KMS-11 (cell line): Measurements from ENCODE around the gene OR8S1.
"Not testable (repeated sequence)": the region's sequence is repeated elsewhere in the genome, so short reads cannot be mapped to it uniquely, and the experiment has no call there.

ENCODE experiments used
- H2AFZ ChIP-seq: fragments of 200-600 bp; sonication (generic); 2 replicates; pipeline ENCODE4 v1.6.1; 2016; ENCODE audit warnings: antibody characterized with exemption, mixed run types, low read depth
- H3K27ac ChIP-seq: fragments of 200-600 bp; sonication (generic); 2 replicates; pipeline ENCODE4 v1.6.1; 2016; ENCODE audit warnings: mild to moderate bottlenecking, mixed run types
- H3K27me3 ChIP-seq: fragments of 200-600 bp; sonication (generic); 2 replicates; pipeline ENCODE4 v1.6.1; 2017; ENCODE audit warnings: mild to moderate bottlenecking, low read depth, mixed run types, moderate library complexity; ENCODE audit not compliant: insufficient read depth
- H3K36me3 ChIP-seq: fragments of 200-600 bp; sonication (generic); 2 replicates; pipeline ENCODE4 v1.6.1; 2017; ENCODE audit warnings: mild to moderate bottlenecking, mixed run types; ENCODE audit not compliant: insufficient read depth
- H3K4me1 ChIP-seq: fragments of 200-600 bp; sonication (generic); 2 replicates; pipeline ENCODE4 v1.6.1; 2016; ENCODE audit warnings: mild to moderate bottlenecking, low read depth, mixed run types; ENCODE audit not compliant: poor library complexity, severe bottlenecking
- H3K4me2 ChIP-seq: fragments of 200-600 bp; sonication (generic); 2 replicates; pipeline ENCODE4 v1.7.0; 2016; ENCODE audit warnings: mild to moderate bottlenecking, mixed run types
- H3K4me3 ChIP-seq: fragments of 200-600 bp; sonication (generic); IDR thresholded peaks from 2 replicates; pipeline ENCODE4 v1.6.1; 2017; ENCODE audit warnings: low read depth, low read length, mixed read lengths; ENCODE audit not compliant: insufficient read depth
- H3K79me2 ChIP-seq: fragments of 200-600 bp; sonication (generic); 2 replicates; pipeline ENCODE4 v1.6.1; 2016; ENCODE audit warnings: low read depth, mixed run types; ENCODE audit not compliant: insufficient read depth
- H3K9ac ChIP-seq: fragments of 200-600 bp; sonication (generic); 2 replicates; pipeline ENCODE4 v1.6.1; 2016; ENCODE audit warnings: mild to moderate bottlenecking, mixed run types
- H4K20me1 ChIP-seq: fragments of 200-600 bp; sonication (generic); 2 replicates; pipeline ENCODE4 v1.6.1; 2016; ENCODE audit warnings: mild to moderate bottlenecking, mixed run types; ENCODE audit not compliant: insufficient read depth
- CTCF ChIP-seq: fragments of 200-600 bp; sonication (generic); conservative IDR thresholded peaks from 2 replicates; pipeline ENCODE4 v1.6.1; 2017; ENCODE audit warnings: low read depth, mild to moderate bottlenecking, antibody characterized with exemption, low read length, moderate library complexity, mixed read lengths

The OR8S1 gene

GRCh38 chr12:48532601-48533000, 7.2 kb downstream of the OR8S1 start:
- Histone ChIP-seq H3K27me3 (no peaks in the 10 kb centered on the region), H3K4me2 (no peak overlapping the region), H3K4me1 (no peaks in the 10 kb centered on the region), H3K36me3 (no peaks in the 10 kb centered on the region), H3K27ac (no peak overlapping the region), H2AFZ (no peak overlapping the region), H4K20me1 (no peaks in the 10 kb centered on the region), H3K4me3 (no peak overlapping the region), H3K79me2 (no peaks in the 10 kb centered on the region), H3K9ac (no peak overlapping the region)
- no peak for TF ChIP-seq CTCF

GRCh38 chr12:48536602-48537001, 11.2 kb downstream of the OR8S1 start:
- Histone ChIP-seq H3K4me1 (peaks cover 18% of the 10 kb centered on the region), H3K79me2 (no peaks in the 10 kb centered on the region), H3K27ac (no peak overlapping the region), H3K27me3 (no peaks in the 10 kb centered on the region), H4K20me1 (no peaks in the 10 kb centered on the region), H3K36me3 (no peaks in the 10 kb centered on the region), H2AFZ (no peak overlapping the region), H3K9ac (no peak overlapping the region), H3K4me2 (no peak overlapping the region), H3K4me3 (no peak overlapping the region)
- no peak for TF ChIP-seq CTCF

- Histone ChIP-seq H3K4me1 (peaks cover 18% of the 10 kb centered on the region), H3K36me3 (no peaks in the 10 kb centered on the region), H3K4me3 (no peak overlapping the region), H3K9ac (no peak overlapping the region), H3K27me3 (no peaks in the 10 kb centered on the region), H3K4me2 (no peak overlapping the region), H3K27ac (no peak overlapping the region), H2AFZ (no peak overlapping the region), H4K20me1 (no peaks in the 10 kb centered on the region), H3K79me2 (no peaks in the 10 kb centered on the region)
- TF ChIP-seq CTCF: peak; percentile 68
These were observed 17.0 kb downstream of the OR8S1 start for GRCh38 chr12:48542300-48542928.

- H4K20me1 ChIP-seq: no peaks in the 10 kb centered on the region
- no peaks in the 10 kb centered on the region for H3K79me2 ChIP-seq
- no peak overlapping the region for H3K4me2 ChIP-seq
- no peak for TF ChIP-seq CTCF
- no peak overlapping the region for H2AFZ ChIP-seq
- no peaks in the 10 kb centered on the region for H3K27me3 ChIP-seq
- H3K4me1 ChIP-seq: peaks cover 2% of the 10 kb centered on the region
- no peak overlapping the region for H3K4me3 ChIP-seq
- H3K27ac ChIP-seq: no peak overlapping the region
- no peaks in the 10 kb centered on the region for H3K36me3 ChIP-seq
- no peak overlapping the region for H3K9ac ChIP-seq
These were observed 20.5 kb downstream of the OR8S1 start for GRCh38 chr12:48545833-48546469.

GRCh38 chr12:48547012-48547411, 21.6 kb downstream of the OR8S1 start:
- H3K36me3 ChIP-seq, H3K4me3 ChIP-seq, H3K9ac ChIP-seq, H3K27ac ChIP-seq, H3K27me3 ChIP-seq, H4K20me1 ChIP-seq, H3K4me2 ChIP-seq, H3K4me1 ChIP-seq, H3K79me2 ChIP-seq, H2AFZ ChIP-seq: not testable (repeated sequence)

- not testable (repeated sequence) for H3K4me1 ChIP-seq, H3K27me3 ChIP-seq, H3K36me3 ChIP-seq, H3K27ac ChIP-seq, H3K4me2 ChIP-seq, H3K9ac ChIP-seq, H3K79me2 ChIP-seq, H2AFZ ChIP-seq, H4K20me1 ChIP-seq, H3K4me3 ChIP-seq
These were observed 26.2 kb downstream of the OR8S1 start for GRCh38 chr12:48551636-48552035.

- not testable (repeated sequence) for H3K79me2 ChIP-seq, H3K27ac ChIP-seq, H4K20me1 ChIP-seq, H3K4me1 ChIP-seq, H3K36me3 ChIP-seq, H3K27me3 ChIP-seq, H3K4me3 ChIP-seq
- Histone ChIP-seq H3K9ac (peak overlapping the region; percentile 17; the same call in 1 of the 2 replicates), H3K4me2 (peak overlapping the region; percentile 25; the same call in 1 of the 2 replicates), H2AFZ (peak overlapping the region; percentile 51)
These were observed 28.4 kb downstream of the OR8S1 start for GRCh38 chr12:48553666-48554343.
